IPS-18a (cell line): Measurements from ENCODE around the gene GNB1L.
"Not testable (repeated sequence)": the region's sequence is repeated elsewhere in the genome, so short reads cannot be mapped to it uniquely, and the experiment has no call there.

Source experiments
- H3K27ac ChIP-seq: one replicate; pipeline ENCODE4 v1.5.1; 2013; ENCODE audit warnings: low read length
- H3K27me3 ChIP-seq: one replicate; pipeline ENCODE4 v1.6.1; 2013; ENCODE audit warnings: mild to moderate bottlenecking, low read length; ENCODE audit not compliant: control insufficient read depth, insufficient read depth
- H3K36me3 ChIP-seq: one replicate; pipeline ENCODE4 v1.6.1; 2013; ENCODE audit warnings: low read depth, low read length; ENCODE audit not compliant: control insufficient read depth
- H3K4me1 ChIP-seq: one replicate; pipeline ENCODE4 v1.6.1; 2013; ENCODE audit warnings: low read depth, low read length; ENCODE audit not compliant: control insufficient read depth
- H3K4me3 ChIP-seq: one replicate; pipeline ENCODE4 v1.5.1; 2013; ENCODE audit warnings: low read length
- H3K9ac ChIP-seq: one replicate; pipeline ENCODE4 v1.6.1; 2013; ENCODE audit warnings: mild to moderate bottlenecking, low read length, moderate library complexity
- H3K9me3 ChIP-seq: one replicate; pipeline ENCODE4 v1.6.1; 2013; ENCODE audit warnings: low read depth, low read length; ENCODE audit not compliant: control insufficient read depth

GNB1L gene

GRCh38 chr22:19843107-19843856, 11.4 kb downstream of the GNB1L start:
- Histone ChIP-seq H3K27ac (no peak overlapping the region), H3K9me3 (no peaks in the 10 kb centered on the region), H3K36me3 (no peaks in the 10 kb centered on the region), H3K27me3 (no peaks in the 10 kb centered on the region), H3K4me1 (no peaks in the 10 kb centered on the region), H3K9ac (no peak overlapping the region), H3K4me3 (no peak overlapping the region)

- Histone ChIP-seq H3K36me3 (no peaks in the 10 kb centered on the region), H3K27ac (no peak overlapping the region), H3K4me1 (no peaks in the 10 kb centered on the region), H3K9me3 (no peaks in the 10 kb centered on the region), H3K9ac (no peak overlapping the region), H3K27me3 (no peaks in the 10 kb centered on the region), H3K4me3 (no peak overlapping the region)
Measured at GRCh38 chr22:19842393-19843106, 12.1 kb downstream of the GNB1L start.

DNA sequence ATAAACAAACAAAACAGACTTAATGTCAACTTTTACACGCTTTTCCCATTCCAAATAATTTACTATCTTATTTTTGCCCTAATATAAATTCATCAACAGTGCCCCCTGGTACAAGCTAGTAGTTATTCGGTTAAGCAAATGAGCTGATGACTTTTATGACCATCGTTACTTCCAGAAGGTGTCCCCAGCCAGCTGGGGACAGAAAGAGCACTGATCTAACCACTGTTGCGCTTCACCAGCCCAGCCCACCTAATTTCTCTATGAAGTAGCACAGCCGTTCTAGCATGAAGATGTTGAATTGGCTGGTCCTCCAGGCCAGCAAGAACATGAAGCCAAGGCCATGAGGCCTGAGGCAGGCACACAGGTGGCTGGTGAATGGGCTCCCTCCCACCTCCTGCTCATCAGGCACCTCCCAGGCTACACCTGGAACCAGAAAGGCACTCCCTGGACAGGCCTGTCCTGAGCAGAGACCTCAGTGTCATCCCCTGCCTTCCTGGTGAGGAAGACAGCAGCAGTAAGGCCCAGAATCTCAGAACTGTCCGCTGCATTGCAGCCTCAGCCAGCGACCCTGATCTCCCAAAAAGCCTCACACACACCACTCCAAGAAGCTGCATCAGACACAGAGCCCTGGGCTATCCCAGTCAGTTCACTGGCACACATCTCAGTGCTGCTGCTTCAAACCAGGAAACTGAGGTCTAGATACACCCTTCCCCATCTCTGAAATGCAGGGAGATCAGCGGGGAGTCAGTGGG, 12.9 kb downstream of the GNB1L start:
- no peak overlapping the region for H3K27ac ChIP-seq
- no peaks in the 10 kb centered on the region for H3K27me3 ChIP-seq
- H3K9ac ChIP-seq, result no peak overlapping the region
- H3K36me3 ChIP-seq, result no peaks in the 10 kb centered on the region
- no peaks in the 10 kb centered on the region for H3K9me3 ChIP-seq
- H3K4me1 ChIP-seq, result no peaks in the 10 kb centered on the region
- H3K4me3 ChIP-seq, result no peak overlapping the region

DNA sequence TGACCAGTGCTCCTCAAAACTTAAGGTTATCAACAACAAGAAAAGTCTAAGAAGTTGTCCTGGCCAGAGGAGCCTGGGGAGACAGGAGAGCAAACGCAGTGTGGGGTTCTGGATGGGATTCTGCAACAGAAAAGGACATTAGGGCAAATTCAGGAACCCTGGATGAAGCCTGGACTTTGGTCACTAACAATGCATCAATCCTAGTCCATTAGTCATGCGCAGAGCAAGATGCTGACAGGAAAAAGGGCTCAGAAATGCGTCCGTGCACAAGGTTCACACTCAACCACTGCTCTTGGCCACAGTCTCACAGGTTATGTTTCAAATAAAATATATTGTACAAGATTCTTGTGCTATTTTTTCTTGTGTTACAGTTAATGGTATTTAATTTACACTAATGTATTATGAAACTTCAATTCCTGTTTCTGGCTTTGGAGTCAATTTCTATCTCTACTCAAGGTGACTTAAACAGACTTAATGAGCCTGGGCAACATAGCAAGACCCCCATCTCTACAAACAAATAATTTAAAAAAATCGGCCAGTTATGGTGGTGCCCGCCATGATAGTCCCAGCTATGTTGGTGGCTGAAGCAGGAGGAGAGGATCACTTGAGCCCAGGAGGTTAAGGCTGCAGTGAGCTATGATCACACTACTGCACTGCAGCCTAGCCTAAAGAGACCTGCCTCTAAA, 13.6 kb downstream of the GNB1L start:
- Histone ChIP-seq H3K4me1 (no peaks in the 10 kb centered on the region), H3K4me3 (no peak overlapping the region), H3K9me3 (no peaks in the 10 kb centered on the region), H3K9ac (no peak overlapping the region), H3K27ac (no peak overlapping the region), H3K27me3 (no peaks in the 10 kb centered on the region), H3K36me3 (no peaks in the 10 kb centered on the region)

DNA sequence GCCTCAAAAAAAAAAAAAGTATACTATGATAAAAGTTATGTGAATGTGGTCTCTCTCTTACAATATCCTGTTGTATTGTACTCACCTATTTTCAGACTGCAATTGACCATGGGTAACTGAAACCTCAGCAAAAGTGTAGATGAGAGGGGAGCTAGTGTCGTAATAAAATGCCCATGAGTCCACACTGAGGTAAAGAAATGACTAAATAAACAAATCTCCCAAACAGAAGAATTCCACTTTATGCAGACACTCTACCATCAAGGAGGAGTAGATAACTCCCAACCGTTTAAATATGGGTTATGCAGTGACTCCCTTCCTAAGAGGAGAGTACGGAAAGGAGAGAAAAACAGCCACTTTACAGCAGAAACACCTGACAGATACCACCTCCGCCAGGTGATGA, 14.6 kb downstream of the GNB1L start:
- Histone ChIP-seq H3K27me3 (no peaks in the 10 kb centered on the region), H3K9me3 (no peaks in the 10 kb centered on the region), H3K4me1 (no peaks in the 10 kb centered on the region), H3K4me3 (no peak overlapping the region), H3K36me3 (no peaks in the 10 kb centered on the region), H3K27ac (no peak overlapping the region), H3K9ac (no peak overlapping the region)

DNA sequence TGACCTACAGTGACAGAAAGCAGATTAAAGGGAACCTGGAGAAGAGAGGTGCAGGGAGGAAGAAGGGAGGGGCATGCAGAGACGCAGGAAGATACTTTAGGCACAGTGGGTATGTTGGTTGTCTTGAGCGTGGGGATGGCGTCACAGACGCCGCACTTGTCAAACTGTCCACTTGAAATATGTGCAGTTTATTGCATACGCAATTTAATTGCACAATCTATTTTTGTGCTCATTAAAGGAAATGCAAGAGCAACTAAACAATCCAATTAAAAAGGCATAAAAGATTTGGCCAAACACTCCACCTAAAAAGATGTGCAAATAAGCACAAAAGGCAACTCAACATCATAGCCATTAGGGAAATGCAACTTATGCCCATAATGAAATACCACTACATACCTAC, 16.8 kb downstream of the GNB1L start:
- Histone ChIP-seq H3K36me3 (no peaks in the 10 kb centered on the region), H3K4me1 (no peaks in the 10 kb centered on the region), H3K27ac (no peak overlapping the region), H3K4me3 (no peak overlapping the region), H3K9me3 (no peaks in the 10 kb centered on the region), H3K9ac (no peak overlapping the region), H3K27me3 (no peaks in the 10 kb centered on the region)

GRCh38 chr22:19836512-19836911, 18.2 kb downstream of the GNB1L start:
- no peaks in the 10 kb centered on the region for H3K36me3 ChIP-seq
- H3K9me3 ChIP-seq, result no peaks in the 10 kb centered on the region
- no peak overlapping the region for H3K27ac ChIP-seq
- H3K4me3 ChIP-seq, result no peak overlapping the region
- no peaks in the 10 kb centered on the region for H3K4me1 ChIP-seq
- no peaks in the 10 kb centered on the region for H3K27me3 ChIP-seq
- H3K9ac ChIP-seq, result no peak overlapping the region

GRCh38 chr22:19834599-19834998, 20.1 kb downstream of the GNB1L start:
- Histone ChIP-seq H3K4me3 (no peak overlapping the region), H3K36me3 (no peaks in the 10 kb centered on the region), H3K9me3 (no peaks in the 10 kb centered on the region), H3K27me3 (no peaks in the 10 kb centered on the region), H3K4me1 (no peaks in the 10 kb centered on the region), H3K27ac (no peak overlapping the region), H3K9ac (no peak overlapping the region)

DNA sequence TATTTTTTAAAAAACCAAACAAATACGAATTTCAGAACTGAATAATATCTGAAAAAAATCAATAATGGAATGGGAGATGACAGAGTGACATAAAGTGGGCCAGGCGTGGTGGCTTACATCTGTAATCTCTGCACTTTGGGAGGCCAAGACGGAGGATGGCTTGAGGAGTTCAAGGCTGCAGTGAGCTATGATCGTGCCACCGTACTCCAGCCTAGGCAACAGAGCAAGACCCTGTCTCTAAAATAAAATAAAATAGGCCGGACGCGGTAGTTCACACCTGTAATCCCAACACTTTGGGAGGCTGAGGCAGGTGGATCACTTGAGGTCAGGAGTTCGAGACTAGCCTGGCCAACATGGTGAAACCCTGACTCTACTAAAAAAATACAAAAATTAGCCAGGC, 21.3 kb downstream of the GNB1L start:
- not testable (repeated sequence) for H3K27me3 ChIP-seq, H3K9me3 ChIP-seq, H3K4me1 ChIP-seq, H3K4me3 ChIP-seq, H3K9ac ChIP-seq, H3K36me3 ChIP-seq, H3K27ac ChIP-seq

GRCh38 chr22:19832476-19833108, 22.1 kb downstream of the GNB1L start:
- Histone ChIP-seq H3K36me3 (no peaks in the 10 kb centered on the region), H3K9ac (no peak overlapping the region), H3K4me3 (no peak overlapping the region), H3K4me1 (no peaks in the 10 kb centered on the region), H3K27me3 (no peaks in the 10 kb centered on the region), H3K9me3 (no peaks in the 10 kb centered on the region), H3K27ac (no peak overlapping the region)

- H3K27me3 ChIP-seq, H3K9me3 ChIP-seq, H3K4me3 ChIP-seq, H3K9ac ChIP-seq, H3K27ac ChIP-seq, H3K4me1 ChIP-seq, H3K36me3 ChIP-seq: not testable (repeated sequence)
Measured at GRCh38 chr22:19831979-19832378, 22.7 kb downstream of the GNB1L start.
